K562 (cell line): Measurements from ENCODE around the gene TRIP6. TPM values are rescaled to one million over a fixed set of nuclear protein-coding genes. Genes with fewer than 3 reads are reported as not detected.

Source experiments
- CBX1 ChIP-seq: sonication (generic); IDR thresholded peaks from 2 replicates; pipeline ENCODE4 v1.6.1; 2016; ENCODE audit warnings: antibody characterized with exemption, low read depth, mild to moderate bottlenecking
- EWSR1 ChIP-seq: fragments of 450-650 bp; IDR thresholded peaks from 2 replicates; pipeline ENCODE4 v1.6.1; 2018; ENCODE audit warnings: borderline replicate concordance, mild to moderate bottlenecking, low read depth, moderate library complexity; ENCODE audit not compliant: partially characterized antibody
- FIP1L1 ChIP-seq: fragments of 200-400 bp; formaldehyde crosslinking; IDR thresholded peaks from 2 replicates; pipeline ENCODE4 v1.6.1; 2018; ENCODE audit warnings: mild to moderate bottlenecking, low read depth, low read length; ENCODE audit not compliant: poor library complexity, severe bottlenecking
- GABPB2 ChIP-seq: fragments of 250-450 bp; sonication (Bioruptor Pico); conservative IDR thresholded peaks from 2 replicates; pipeline ENCODE4 v1.5.1; 2021; ENCODE audit warnings: mild to moderate bottlenecking
- KDM2B ChIP-seq: fragments of 250-450 bp; sonication (Bioruptor Pico); IDR thresholded peaks from 2 replicates; pipeline ENCODE4 v1.8.0; 2021; ENCODE audit warnings: mild to moderate bottlenecking, moderate library complexity
- PRPF4 ChIP-seq: fragments of 200-400 bp; formaldehyde crosslinking; IDR thresholded peaks from one replicate; pipeline ENCODE4 v1.6.1; 2017; ENCODE audit warnings: low read length, low read depth, mild to moderate bottlenecking; ENCODE audit not compliant: insufficient read depth, poor library complexity, severe bottlenecking
- RBM14 ChIP-seq: fragments of 200-400 bp; formaldehyde crosslinking; IDR thresholded peaks from 2 replicates; pipeline ENCODE4 v1.6.1; 2018; ENCODE audit warnings: low read depth, mild to moderate bottlenecking, low read length, moderate library complexity, borderline replicate concordance; ENCODE audit not compliant: insufficient read depth
- RBM22 ChIP-seq: fragments of 200-400 bp; formaldehyde crosslinking; IDR thresholded peaks from 2 replicates; pipeline ENCODE4 v1.6.1; 2018; ENCODE audit warnings: low read length, low read depth; ENCODE audit not compliant: poor library complexity, severe bottlenecking
- TAF1 ChIP-seq: IDR thresholded peaks from 2 replicates; pipeline ENCODE4 v1.6.1; 2011; ENCODE audit warnings: mild to moderate bottlenecking, low read length, moderate library complexity; ENCODE audit not compliant: insufficient read depth, control insufficient read depth, severe bottlenecking; ENCODE audit errors: extremely low read depth
- TFAP4 ChIP-seq: sonication (generic); formaldehyde crosslinking; IDR thresholded peaks from 2 replicates; pipeline ENCODE4 v1.8.0; 2022; ENCODE audit warnings: missing genetic modification reagents, mild to moderate bottlenecking, moderate library complexity, borderline replicate concordance
- ZNF121 ChIP-seq: sonication (generic); formaldehyde crosslinking; conservative IDR thresholded peaks from 2 replicates; pipeline ENCODE4 v1.8.0; 2022; ENCODE audit warnings: missing genetic modification reagents
- ZNF583 ChIP-seq: fragments of 250-450 bp; sonication (Bioruptor Pico); IDR thresholded peaks from 2 replicates; pipeline ENCODE4 v1.4.0; 2020
- ZNF740 ChIP-seq, 3 experiments: fragments of 200-800 bp in 1 of 3; sonication (Bioruptor generic) in 1 of 3; sonication (generic) in 1 of 3; formaldehyde crosslinking in 1 of 3; IDR thresholded peaks; 2 replicates each; pipeline versions ENCODE4 v1.6.1 to v1.8.0; 2016 to 2022; ENCODE audit warnings: mild to moderate bottlenecking in 2 of 3, missing compliant biosample characterization in 2 of 3, missing genetic modification characterization in 2 of 3, missing genetic modification reagents in 1 of 3
- polyA plus RNA-seq, 8 experiments: library from polyadenylated mRNA; depleted of rRNA in 4 of 8; stranded (reverse) in 5 of 8; unstranded in 3 of 8; fragments of >200 nt; fragmentation: Nextera tagmentation in 2 of 8; fragmentation: Illumina TruSeq in 1 of 8; extraction: Ambion mirVana in 2 of 8; extraction: Trizol in 1 of 8; gene quantifications; 2 replicates each; pipeline versions ENCODE4 v1.2.1 to v1.2.3, GENCODE V29; 2011 to 2014; ENCODE audit warnings: inconsistent platforms in 1 of 8, missing spikeins in 1 of 8
- total RNA-seq, 7 experiments: library from RNA; depleted of rRNA in 6 of 7; stranded (reverse); fragments of >200 nt in 6 of 7; fragmentation: Illumina TruSeq in 2 of 7; extraction: Trizol in 2 of 7; gene quantifications; 2 replicates each; pipeline versions ENCODE4 v1.2.1 to v1.2.3, GENCODE V29; 2011 to 2021; ENCODE audit warnings: low replicate concordance in 1 of 7
- TF ChIP-seq, protein P1 (sequence below): fragments of 250-450 bp; sonication (Bioruptor Pico); IDR thresholded peaks from 2 replicates; pipeline ENCODE4 v1.9.0; 2021; ENCODE audit warnings: mild to moderate bottlenecking, inconsistent platforms
- TF ChIP-seq, protein P2 (sequence below), 2 experiments: fragments of 200-800 bp in 1 of 2; sonication (Bioruptor generic) in 1 of 2; sonication (generic) in 1 of 2; formaldehyde crosslinking in 1 of 2; IDR thresholded peaks in 1 of 2; conservative IDR thresholded peaks in 1 of 2; 2 replicates each; pipeline versions ENCODE4 v1.5.0 to v1.6.1; 2016 to 2020; ENCODE audit warnings: missing compliant biosample characterization in 1 of 2, missing genetic modification characterization in 1 of 2, missing genetic modification reagents in 1 of 2
- TF ChIP-seq, protein P3 (sequence below): sonication (generic); formaldehyde crosslinking; IDR thresholded peaks from 2 replicates; pipeline ENCODE4 v1.5.0; 2020; ENCODE audit warnings: missing genetic modification reagents

Gene TRIP6
- total and polyA plus RNA-seq, 9 of the 15 experiments (the other 6 are each of a cell fraction or from before 2014, with no cell fraction given): 5.9 to 141 (median 54.0) TPM

DNA sequence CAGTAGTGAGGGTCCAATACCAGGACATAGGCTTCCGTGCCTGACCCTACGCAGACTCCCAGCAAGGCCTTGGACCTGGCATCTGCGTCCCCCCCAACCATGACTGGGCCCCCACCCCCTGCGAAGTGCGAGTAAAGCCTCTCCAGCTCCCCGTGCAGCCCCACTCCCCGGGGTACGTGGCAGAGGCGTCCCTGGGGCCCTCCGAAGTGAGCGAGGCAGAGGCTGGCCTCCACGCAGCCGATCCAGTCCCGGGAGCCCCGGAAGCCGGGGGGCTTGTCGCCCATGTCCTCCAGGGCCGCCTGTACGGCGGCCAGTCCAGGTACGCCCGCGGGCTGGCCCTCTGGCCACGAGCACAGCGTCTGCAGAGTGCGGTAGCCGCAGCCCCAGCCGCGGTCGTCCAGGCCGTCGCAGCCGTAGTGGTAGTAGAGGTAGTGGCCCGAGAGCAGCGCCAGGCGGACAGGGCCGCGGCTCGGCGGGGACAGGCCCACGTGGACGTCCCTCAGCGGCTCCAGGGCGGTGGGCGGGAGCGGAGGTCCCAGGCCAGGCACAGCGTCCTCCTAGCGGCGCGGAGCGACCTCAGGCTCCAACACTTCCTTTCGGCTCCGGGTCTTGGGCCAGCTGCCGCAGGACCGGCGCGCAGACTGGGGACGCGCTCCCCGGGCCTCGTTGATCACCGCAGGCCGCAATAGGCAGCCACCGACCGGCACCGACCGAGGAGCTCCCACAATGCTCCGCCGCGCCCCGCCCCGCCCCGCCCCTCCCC, 22.0 kb downstream of the TRIP6 start, which contains the start of gene UFSP1 (continued):
- TF ChIP-seq FIP1L1 (peak; percentile 95), ZNF121 (CRISPR knock-in tag) (no peak), EWSR1 (no peak), PRPF4 (peak; percentile 38), TAF1 (peak; percentile 79), RBM22 (peak; percentile 93), KDM2B (CRISPR knock-in tag) (peak; percentile 69; the same call in 1 of the 2 replicates), ZNF740 (CRISPR knock-in tag; IDR thresholded peaks at IDR 0.05) (peak; percentile 59), ZNF740 (tag; IDR thresholded peaks at IDR 0.05) (no peak; a peak in 1 of 4 replicates), ZNF583 (CRISPR knock-in tag) (0 out of 2 replicates have a peak, but pooled peaks have one; percentile 45), RBM14 (peak; percentile 32; the same call in 1 of the 2 replicates), CBX1 (peak; percentile 34), GABPB2 (no peak), TFAP4 (CRISPR knock-in tag) (peak; percentile 74)
- TF ChIP-seq, protein P1, sequence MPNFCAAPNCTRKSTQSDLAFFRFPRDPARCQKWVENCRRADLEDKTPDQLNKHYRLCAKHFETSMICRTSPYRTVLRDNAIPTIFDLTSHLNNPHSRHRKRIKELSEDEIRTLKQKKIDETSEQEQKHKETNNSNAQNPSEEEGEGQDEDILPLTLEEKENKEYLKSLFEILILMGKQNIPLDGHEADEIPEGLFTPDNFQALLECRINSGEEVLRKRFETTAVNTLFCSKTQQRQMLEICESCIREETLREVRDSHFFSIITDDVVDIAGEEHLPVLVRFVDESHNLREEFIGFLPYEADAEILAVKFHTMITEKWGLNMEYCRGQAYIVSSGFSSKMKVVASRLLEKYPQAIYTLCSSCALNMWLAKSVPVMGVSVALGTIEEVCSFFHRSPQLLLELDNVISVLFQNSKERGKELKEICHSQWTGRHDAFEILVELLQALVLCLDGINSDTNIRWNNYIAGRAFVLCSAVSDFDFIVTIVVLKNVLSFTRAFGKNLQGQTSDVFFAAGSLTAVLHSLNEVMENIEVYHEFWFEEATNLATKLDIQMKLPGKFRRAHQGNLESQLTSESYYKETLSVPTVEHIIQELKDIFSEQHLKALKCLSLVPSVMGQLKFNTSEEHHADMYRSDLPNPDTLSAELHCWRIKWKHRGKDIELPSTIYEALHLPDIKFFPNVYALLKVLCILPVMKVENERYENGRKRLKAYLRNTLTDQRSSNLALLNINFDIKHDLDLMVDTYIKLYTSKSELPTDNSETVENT (CRISPR knock-in tag): peak; percentile 93
- TF ChIP-seq, protein P2, sequence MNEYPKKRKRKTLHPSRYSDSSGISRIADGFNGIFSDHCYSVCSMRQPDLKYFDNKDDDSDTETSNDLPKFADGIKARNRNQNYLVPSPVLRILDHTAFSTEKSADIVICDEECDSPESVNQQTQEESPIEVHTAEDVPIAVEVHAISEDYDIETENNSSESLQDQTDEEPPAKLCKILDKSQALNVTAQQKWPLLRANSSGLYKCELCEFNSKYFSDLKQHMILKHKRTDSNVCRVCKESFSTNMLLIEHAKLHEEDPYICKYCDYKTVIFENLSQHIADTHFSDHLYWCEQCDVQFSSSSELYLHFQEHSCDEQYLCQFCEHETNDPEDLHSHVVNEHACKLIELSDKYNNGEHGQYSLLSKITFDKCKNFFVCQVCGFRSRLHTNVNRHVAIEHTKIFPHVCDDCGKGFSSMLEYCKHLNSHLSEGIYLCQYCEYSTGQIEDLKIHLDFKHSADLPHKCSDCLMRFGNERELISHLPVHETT (CRISPR knock-in tag; conservative IDR thresholded peaks at IDR 0.05 in 1 of 2, IDR thresholded peaks at IDR 0.05 in 1 of 2): peak; percentile 56 to 96; a peak in 2 of 4 replicates
- TF ChIP-seq, protein P3, sequence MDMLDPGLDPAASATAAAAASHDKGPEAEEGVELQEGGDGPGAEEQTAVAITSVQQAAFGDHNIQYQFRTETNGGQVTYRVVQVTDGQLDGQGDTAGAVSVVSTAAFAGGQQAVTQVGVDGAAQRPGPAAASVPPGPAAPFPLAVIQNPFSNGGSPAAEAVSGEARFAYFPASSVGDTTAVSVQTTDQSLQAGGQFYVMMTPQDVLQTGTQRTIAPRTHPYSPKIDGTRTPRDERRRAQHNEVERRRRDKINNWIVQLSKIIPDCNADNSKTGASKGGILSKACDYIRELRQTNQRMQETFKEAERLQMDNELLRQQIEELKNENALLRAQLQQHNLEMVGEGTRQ: peak; percentile 56; the same call in 1 of the 2 replicates
